Osteoblast (primary cell): ENCODE data around the gene RARB. TPM values are rescaled to one million over a fixed set of nuclear protein-coding genes. Genes with fewer than 3 reads are reported as not detected.

ENCODE experiments used
- DNase-seq: peaks from one replicate; pipeline ENCODE4 v3.0.0; 2011; ENCODE audit warnings: low spot score, mixed read lengths; ENCODE audit not compliant: insufficient read length; ENCODE audit errors: missing footprints
- H2AFZ ChIP-seq: 2 replicates; pipeline ENCODE4 v1.6.0; 2011; ENCODE audit warnings: mild to moderate bottlenecking, low read length
- H3K27ac ChIP-seq: 2 replicates; pipeline ENCODE4 v1.5.1; 2011; ENCODE audit warnings: mild to moderate bottlenecking, low read depth, low read length, moderate library complexity
- H3K27me3 ChIP-seq: 2 replicates; pipeline ENCODE4 v1.6.0; 2012; ENCODE audit warnings: mild to moderate bottlenecking, control low read depth, inconsistent platforms, low read length, moderate library complexity; ENCODE audit not compliant: insufficient read depth
- H3K36me3 ChIP-seq: 2 replicates; pipeline ENCODE4 v1.5.1; 2011; ENCODE audit warnings: mild to moderate bottlenecking, low read length, control low read depth, moderate library complexity; ENCODE audit not compliant: insufficient read depth
- H3K4me1 ChIP-seq: 2 replicates; pipeline ENCODE4 v1.5.1; 2011; ENCODE audit warnings: mild to moderate bottlenecking, low read length, control low read depth, moderate library complexity; ENCODE audit not compliant: insufficient read depth
- H3K4me2 ChIP-seq: 2 replicates; pipeline ENCODE4 v1.6.0; 2011; ENCODE audit warnings: mild to moderate bottlenecking, low read length; ENCODE audit not compliant: insufficient read depth
- H3K4me3 ChIP-seq: fragments of 200-600 bp; sonication (generic); 3 replicates; pipeline ENCODE4 v1.5.1; 2012; ENCODE audit warnings: mild to moderate bottlenecking, low read length, inconsistent platforms; ENCODE audit not compliant: insufficient read depth
- H3K79me2 ChIP-seq: 2 replicates; pipeline ENCODE4 v1.6.0; 2012; ENCODE audit warnings: mild to moderate bottlenecking, low read length, control low read depth, inconsistent platforms; ENCODE audit not compliant: insufficient read depth
- H3K9me3 ChIP-seq: 2 replicates; pipeline ENCODE4 v1.5.1; 2011; ENCODE audit warnings: low read depth, low read length, control low read depth
- H4K20me1 ChIP-seq: 2 replicates; pipeline ENCODE4 v1.6.0; 2012; ENCODE audit warnings: mild to moderate bottlenecking, low read length, control low read depth; ENCODE audit not compliant: insufficient read depth
- total RNA-seq: library from RNA; depleted of rRNA; stranded (reverse); fragments of >200 nt; gene quantifications from 2 replicates; pipeline ENCODE4 v1.2.3, GENCODE V29; 2012
- TF ChIP-seq, protein P1 (sequence below): IDR thresholded peaks from 2 replicates; pipeline ENCODE4 v1.5.1; 2011; ENCODE audit warnings: mild to moderate bottlenecking, low read depth, low read length, moderate library complexity; ENCODE audit errors: extremely low read depth

RARB gene
- total RNA-seq, 1 donor = 7.6 TPM

DNA sequence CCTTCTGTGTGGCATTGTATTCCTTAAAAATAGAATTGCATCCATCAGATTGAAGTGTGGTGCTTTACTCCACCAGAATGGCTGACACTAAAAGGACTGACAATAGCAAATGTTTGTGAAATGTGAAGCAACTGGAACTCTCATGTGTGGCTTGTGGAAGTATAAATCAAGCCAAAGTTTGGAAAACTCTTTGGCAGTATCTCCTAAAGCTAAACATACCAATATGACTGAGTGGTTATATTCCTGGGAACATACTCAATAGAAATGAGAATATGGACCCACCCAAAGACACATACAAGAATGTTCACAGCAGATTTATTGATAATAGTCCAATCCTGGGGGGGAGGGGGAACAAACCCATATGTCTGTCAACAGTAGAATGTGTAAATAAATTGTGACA is 87.1 kb downstream of the RARB start:
- TF ChIP-seq, protein P1, sequence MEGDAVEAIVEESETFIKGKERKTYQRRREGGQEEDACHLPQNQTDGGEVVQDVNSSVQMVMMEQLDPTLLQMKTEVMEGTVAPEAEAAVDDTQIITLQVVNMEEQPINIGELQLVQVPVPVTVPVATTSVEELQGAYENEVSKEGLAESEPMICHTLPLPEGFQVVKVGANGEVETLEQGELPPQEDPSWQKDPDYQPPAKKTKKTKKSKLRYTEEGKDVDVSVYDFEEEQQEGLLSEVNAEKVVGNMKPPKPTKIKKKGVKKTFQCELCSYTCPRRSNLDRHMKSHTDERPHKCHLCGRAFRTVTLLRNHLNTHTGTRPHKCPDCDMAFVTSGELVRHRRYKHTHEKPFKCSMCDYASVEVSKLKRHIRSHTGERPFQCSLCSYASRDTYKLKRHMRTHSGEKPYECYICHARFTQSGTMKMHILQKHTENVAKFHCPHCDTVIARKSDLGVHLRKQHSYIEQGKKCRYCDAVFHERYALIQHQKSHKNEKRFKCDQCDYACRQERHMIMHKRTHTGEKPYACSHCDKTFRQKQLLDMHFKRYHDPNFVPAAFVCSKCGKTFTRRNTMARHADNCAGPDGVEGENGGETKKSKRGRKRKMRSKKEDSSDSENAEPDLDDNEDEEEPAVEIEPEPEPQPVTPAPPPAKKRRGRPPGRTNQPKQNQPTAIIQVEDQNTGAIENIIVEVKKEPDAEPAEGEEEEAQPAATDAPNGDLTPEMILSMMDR = no peak
- DNase-seq = no peak

DNA sequence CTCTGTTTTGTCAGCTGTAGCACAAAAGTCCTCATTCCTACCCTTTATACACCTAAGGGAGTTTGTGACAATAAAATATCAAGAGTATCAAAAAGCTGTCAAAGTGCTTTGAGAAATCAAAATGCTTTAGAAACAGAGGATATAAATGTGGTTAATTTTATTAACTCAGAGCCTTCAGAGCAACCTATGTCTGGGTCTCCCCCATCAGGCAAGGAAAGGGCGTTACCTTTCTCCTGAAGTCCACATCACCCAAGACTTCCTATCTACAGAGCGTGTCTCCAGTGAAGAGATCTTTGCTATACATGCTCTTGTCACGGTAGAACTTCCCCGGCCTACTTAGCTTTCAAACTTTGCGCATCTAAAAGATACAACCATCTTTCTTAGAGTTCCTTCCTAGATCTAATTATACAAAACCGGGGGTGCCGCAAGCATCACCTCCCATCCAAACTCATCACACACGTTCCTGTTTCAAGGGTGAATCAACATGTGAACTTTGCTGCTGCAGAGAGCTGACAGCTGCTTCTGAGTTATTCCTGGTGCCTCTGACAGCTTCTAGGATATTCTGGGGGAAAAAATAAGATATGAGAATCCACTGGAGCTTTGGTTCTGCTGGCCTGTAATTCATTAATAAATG is 93.0 kb downstream of the RARB start:
- Histone ChIP-seq H2AFZ (no peak overlapping the region), H3K27ac (no peak overlapping the region), H3K9me3 (no peaks in the 10 kb centered on the region), H3K4me1 (peaks cover 8% of the 10 kb centered on the region), H3K36me3 (no peaks in the 10 kb centered on the region), H4K20me1 (no peaks in the 10 kb centered on the region), H3K79me2 (no peaks in the 10 kb centered on the region), H3K4me3 (no peak overlapping the region), H3K27me3 (no peaks in the 10 kb centered on the region), H3K4me2 (no peak overlapping the region)
- TF ChIP-seq, protein P1 = no peak
- DNase-seq = no peak

More for the DNA sequence above, 87.1 kb downstream of the RARB start:
- H3K4me1 ChIP-seq = no peaks in the 10 kb centered on the region
- H3K36me3 ChIP-seq = no peaks in the 10 kb centered on the region
- H3K4me2 ChIP-seq = no peak overlapping the region
- no peak overlapping the region for H2AFZ ChIP-seq
- H4K20me1 ChIP-seq = no peaks in the 10 kb centered on the region
- H3K9me3 ChIP-seq = no peaks in the 10 kb centered on the region
- no peaks in the 10 kb centered on the region for H3K79me2 ChIP-seq
- H3K27ac ChIP-seq = no peak overlapping the region
- H3K4me3 ChIP-seq = no peak overlapping the region
- no peaks in the 10 kb centered on the region for H3K27me3 ChIP-seq

DNA sequence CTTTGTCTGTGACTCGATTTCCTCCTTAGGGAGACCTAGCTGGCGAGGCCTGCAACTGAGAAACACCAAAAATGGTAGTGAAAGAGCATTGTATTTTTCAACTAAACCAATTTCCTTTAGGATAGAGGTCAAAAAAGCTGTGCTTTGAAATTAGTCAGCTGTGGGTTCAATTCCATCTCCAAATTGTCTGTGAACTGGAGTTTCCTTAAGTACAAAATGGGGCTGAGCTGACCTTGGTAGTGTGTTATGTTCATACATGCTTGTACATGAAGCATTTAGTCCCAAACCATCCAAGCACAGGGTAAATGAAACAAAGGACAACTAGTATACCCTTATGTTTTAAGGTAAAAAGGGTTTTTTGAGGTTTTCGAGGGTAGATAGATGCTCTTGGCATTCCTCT is 99.3 kb downstream of the RARB start:
- Histone ChIP-seq H4K20me1 (no peaks in the 10 kb centered on the region), H3K27ac (no peak overlapping the region), H3K4me1 (peaks cover 12% of the 10 kb centered on the region), H3K36me3 (no peaks in the 10 kb centered on the region), H3K79me2 (no peaks in the 10 kb centered on the region), H3K9me3 (no peaks in the 10 kb centered on the region), H3K4me2 (no peak overlapping the region), H3K4me3 (no peak overlapping the region), H2AFZ (no peak overlapping the region), H3K27me3 (no peaks in the 10 kb centered on the region)
- TF ChIP-seq, protein P1 = no peak
- no peak for DNase-seq

DNA sequence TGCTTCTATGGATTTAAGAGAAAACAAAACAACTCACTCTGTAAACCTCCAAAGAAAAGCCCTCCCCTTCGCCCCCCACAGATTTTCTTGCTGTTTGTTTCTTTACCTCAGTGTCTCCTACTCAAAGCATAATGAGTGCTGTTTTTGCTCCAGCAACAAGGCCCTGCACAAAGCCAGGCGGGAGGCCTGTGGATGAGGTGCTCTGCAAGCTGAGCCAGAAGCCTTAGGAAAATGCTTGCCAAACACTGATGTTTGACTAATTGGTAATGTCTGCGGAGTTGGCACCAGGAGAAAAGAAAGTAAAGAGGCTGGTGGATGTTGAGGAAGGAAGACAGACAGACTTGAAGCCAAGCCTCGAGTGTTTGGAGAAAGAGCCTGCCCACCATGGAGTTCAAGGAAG is 99.7 kb downstream of the RARB start:
- peaks cover 4% of the 10 kb centered on the region for H3K36me3 ChIP-seq
- H3K27me3 ChIP-seq = no peaks in the 10 kb centered on the region
- H3K27ac ChIP-seq = no peak overlapping the region
- TF ChIP-seq, protein P1 = no peak
- H3K4me2 ChIP-seq = no peak overlapping the region
- H3K79me2 ChIP-seq = no peaks in the 10 kb centered on the region
- peaks cover 4% of the 10 kb centered on the region for H3K9me3 ChIP-seq
- peak; percentile 51 for DNase-seq
- H3K4me1 ChIP-seq = peaks cover 12% of the 10 kb centered on the region
- no peaks in the 10 kb centered on the region for H4K20me1 ChIP-seq
- no peak overlapping the region for H3K4me3 ChIP-seq
- H2AFZ ChIP-seq = no peak overlapping the region
